GM18907 (cell line): ENCODE measurements around the gene MACO1.
"Not testable (repeated sequence)": the region's sequence is repeated elsewhere in the genome, so short reads cannot be mapped to it uniquely, and the experiment has no call there.

ENCODE experiments used
- ATAC-seq: cut with Tn5 transposase; IDR thresholded peaks from one replicate; pipeline ENCODE4 v1.9.1; 2021; ENCODE audit warnings: mild to moderate bottlenecking, moderate library complexity; ENCODE audit not compliant: unreplicated experiment

The MACO1 gene

DNA sequence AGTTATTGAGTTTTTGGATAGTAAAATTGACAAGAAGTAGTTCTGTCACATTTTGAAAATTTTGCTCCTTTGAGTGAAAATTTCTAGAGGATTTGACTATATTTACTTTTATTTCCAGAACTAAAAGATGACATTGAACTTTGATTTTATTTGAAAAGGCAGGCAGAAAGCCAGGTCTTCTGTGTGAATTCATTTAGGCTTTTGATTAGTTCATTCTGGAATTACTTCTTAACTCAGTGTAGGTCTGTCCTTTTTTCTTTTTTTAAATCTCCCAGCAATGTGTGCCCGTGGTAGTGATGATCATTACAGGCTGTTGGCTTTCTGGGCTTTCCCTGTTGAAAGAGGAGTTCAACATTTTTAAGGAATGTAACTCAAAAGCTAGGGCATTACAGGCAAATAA lies 53.8 kb downstream of the MACO1 start:
- no peak for ATAC-seq

DNA sequence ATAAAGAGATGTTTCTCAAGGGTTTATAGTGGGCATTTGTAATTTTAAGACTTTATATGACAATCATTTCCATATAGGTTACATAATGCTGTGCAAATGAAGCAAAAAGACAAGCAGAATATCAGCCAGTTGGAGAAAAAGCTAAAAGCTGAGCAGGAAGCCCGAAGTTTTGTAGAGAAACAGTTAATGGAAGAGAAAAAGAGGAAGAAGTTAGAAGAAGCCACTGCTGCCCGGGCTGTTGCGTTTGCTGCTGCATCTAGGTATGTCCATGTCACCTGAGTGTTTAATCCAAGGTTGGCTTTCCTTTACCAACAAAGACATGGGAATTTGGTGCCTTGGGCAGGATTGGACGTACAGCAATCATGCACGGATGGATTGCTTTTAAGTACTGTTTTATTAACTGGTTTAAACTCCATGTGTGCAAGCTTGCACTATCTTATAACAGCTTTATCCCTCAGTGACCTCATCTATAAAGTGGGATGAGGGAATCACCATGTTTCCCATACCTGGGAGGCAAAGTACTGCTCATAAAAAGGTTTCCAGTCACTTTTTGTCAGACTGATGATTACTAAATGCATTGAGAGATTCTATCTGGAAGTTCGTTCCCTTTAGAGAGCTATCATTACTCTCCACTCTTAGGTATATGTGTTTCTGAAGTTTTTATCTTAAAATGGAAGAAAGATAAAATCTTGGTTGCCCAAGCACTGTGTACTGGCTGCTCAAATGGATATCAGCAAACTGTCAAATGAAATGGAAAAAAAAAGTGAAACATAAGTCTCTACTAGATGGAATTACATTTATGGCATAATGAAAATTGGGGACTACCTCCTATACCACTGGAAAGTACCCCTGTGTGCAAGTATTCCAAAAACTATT lies 55.1 kb downstream of the MACO1 start:
- ATAC-seq, result no peak

DNA sequence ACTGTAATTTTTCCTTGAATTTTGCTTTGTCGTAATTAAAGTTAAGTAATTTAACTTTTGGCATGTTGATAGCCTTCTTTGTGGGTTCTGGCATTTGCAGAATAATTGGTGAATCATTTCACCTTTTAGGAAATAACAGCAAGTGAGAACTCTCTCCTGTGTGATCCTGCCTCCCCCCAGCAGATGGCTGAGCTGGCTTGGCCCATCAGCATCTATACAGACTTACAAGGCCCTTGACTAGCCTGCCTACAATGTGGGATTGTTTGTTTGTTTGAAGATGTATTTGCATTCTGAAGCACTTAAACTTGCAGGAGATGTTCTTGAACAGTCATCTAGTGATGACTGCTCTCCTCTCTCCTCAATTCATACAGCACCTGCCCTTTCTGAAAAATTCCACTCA lies 55.9 kb downstream of the MACO1 start:
- no peak for ATAC-seq

DNA sequence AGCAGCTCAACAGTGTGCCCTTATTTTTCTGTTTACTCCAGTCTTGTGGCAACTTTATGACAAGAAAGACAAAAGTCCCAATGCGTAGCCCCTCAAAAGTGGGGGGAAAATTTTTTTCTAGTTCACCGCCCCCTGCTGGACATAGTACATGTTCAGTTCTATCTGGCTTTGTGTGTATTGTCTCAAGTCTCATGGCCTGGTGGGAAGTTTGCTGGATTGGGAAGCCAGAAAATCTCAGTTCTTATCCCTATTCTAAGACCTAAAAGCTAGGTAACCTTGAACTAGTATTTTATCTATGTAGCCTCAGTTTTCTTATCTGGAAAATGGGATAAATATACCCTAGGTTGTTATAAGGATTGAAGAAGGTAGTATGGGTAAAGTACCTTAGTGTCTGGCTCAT lies 56.9 kb downstream of the MACO1 start:
- ATAC-seq, result no peak

DNA sequence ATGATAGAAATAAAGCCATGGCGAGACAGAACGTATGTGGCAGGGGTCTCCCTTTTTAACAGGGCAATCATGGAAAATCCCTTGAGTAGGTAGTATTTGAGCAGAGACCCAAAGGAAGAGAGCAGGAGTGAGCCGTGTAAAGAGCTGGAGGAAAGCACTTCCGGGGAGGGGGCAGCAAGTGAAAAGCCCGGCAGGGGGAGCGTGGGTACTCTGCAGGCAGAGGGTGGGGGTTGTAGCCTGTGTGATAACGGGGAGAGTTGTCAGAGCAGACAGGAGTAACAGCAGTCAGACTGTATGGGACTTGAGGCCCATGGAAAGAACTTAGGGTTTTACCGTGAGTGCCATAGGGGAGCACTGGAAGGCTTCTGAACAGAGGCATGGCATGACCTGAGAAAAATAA lies 61.6 kb downstream of the MACO1 start:
- no peak for ATAC-seq

DNA sequence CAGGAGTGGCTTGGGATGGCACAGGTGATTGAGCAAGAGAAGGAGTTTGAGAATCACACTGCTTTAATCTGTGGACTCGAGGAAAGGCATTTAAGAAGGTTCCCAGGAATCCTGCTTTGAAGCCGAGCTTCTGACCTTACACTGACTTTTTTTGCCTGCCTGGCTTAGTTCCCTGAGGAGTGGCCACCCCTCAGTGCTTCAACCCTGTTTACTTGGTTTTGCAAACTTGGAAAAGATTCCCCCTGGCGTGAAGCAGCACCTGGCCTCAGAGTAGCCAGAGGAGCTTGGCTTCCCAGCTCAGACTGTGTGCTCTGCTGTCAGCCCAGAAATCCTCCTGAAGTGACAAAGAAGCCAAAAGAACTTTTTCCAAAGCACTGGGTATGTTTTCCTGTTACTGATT lies 64.3 kb downstream of the MACO1 start:
- ATAC-seq, result no peak

DNA sequence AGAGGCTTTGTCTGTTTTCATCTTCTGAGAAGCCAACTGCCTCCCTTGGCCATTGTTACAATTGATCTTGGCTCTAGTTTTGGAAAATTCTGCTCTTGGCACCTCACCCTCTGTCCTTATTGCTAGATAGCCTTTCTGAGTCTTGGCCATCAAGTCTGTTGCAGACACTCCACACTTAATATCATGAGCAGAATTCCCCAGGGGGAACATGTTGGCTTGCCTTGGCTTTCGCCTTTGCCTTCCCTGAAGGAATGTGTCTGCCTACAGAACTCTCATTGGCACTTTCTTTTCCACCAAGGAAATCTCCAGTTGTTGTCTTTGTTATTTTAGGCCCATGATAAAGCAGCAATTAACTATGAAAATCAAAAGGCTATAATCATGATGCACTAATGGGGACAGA lies 70.0 kb downstream of the MACO1 start:
- ATAC-seq, result no peak

DNA sequence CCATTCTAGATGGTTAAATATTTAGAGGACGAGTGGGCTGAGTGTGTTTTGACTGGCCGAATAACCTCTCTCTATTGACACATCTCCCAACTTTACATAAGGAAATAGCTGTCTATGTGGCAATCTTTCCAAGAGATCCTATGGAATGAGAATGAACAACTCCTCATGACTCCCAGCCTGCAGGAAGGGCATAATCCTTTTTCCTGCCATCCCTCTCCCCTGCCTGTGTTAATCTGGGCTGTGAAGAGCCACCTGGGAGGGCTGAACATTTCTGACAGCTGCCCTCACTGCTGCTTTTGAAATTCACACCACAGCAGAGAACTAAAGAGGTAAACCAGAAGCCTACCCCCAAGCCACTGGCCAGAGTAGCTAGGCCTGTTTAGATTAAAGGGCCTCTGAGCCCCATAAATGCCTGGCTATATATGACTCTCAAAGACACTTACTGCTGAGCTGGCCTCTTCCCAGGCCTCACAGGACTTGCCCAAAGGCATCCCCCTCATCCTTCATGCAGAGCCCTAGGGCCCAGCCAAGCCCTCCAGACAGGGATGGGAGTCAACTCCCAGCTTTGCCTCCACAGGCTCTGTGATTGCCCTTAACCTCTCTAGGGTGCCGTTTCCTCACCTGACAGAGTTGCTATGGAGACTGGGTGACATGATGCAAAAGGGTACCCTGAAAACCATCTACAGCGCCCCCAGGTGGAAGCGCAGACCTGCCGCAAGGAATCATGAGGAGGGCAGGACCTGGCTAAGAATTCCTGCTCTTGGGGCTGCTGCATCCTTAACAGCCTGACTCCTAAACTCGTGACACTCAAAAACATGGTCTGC lies 70.8 kb downstream of the MACO1 start:
- ATAC-seq, result no peak

DNA sequence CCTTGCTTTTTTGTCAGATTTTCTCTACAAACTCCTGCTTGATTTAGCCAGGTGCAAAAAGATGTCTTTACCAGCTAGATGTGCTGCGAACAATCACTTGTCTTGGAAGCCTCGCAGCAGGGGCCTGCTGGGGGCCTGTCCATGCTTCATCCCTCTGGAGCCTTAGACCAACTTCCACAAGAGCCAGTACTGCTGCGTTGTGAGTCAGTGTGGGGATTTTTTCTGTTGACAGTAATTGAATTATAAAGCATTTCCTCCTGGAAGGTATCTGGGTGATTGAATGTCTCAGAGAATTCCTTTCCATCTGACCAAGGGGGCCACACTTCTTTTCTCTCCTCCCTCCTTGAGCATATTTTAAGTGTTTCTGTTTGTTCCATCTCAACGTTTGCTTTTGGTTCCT lies 72.3 kb downstream of the MACO1 start:
- no peak for ATAC-seq

DNA sequence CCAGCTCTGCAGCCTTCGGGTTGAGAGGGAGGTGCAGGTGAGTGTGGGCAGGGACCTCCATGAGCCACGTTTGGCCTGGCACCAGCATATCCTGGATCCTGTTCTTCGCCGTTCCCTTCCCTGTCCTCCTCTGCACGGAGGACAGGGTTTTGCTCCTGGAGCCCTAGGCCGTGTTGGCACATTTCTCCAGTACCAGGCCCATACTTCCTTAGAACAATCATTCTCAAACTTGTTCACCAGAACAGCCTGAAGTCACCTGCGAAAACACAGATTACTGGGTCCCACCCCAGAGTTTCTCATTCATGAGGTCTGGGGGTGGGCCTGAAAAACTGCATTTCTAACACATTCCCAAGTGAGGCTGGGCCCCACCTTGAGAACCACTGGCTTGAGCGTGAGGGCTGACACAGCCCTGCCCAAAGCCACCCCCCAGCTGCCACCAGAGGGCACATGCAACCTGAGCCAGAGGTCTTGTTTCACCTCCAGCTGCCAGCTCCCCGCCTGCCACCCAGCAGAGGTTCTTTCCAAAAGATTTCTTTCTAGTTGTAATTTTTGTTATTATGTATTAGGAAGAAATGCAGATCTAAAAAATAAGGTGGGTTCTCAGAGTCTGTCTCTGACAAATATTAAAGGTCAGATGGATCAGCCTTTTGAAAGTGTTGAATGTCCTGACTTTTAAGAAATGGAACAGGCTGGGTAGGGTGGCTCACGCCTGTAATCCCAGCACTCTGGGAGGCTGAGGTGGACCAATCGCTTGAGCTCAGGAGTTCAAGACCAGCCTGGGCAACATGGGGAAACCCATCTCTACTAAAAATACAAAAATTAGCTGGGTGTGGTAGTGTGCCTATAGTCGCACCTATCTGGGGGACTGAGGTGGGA lies 73.1 kb downstream of the MACO1 start:
- ATAC-seq, result no peak

DNA sequence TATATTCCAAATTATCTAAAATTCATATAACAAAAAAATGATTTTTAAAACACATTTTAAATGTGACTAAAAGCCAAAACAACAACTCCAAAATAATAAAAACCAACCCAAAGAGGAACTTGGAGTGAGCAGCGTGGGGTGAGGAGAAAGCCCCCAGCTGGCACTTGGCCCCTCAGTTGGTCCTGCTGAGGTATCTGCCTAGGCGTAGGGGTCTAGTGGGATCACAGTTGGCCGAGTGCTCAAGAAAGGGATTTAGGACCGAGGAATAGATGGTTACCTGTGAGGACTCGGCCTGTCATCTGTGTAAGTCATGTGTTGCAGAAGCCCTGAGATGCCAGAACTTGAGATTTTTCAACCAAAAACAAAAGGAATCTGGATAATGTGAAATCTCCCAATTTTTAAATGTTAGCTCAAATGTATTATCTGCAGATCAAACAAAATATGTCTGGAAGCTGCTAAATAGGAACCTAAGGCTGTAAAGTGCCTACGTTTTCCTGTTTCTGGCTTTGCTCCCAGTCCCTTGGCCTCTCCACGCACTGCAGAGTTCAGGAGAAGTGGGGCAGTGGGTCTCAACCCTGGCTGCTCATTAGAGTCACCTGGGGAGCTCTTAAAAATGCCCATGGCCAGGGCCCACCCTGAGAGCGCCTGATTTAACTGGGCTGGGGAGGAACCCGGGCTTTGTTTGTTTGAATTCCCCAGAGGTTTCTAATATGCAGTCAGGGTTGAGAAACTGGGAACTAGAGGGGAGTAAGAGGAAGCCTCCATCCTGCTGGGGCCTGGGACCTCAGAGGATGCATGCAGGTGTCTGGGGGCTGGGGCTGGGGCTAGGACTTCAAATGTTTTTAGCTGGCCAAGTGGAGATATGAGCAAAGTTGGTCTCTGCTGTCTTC lies 74.3 kb downstream of the MACO1 start:
- no peak for ATAC-seq

DNA sequence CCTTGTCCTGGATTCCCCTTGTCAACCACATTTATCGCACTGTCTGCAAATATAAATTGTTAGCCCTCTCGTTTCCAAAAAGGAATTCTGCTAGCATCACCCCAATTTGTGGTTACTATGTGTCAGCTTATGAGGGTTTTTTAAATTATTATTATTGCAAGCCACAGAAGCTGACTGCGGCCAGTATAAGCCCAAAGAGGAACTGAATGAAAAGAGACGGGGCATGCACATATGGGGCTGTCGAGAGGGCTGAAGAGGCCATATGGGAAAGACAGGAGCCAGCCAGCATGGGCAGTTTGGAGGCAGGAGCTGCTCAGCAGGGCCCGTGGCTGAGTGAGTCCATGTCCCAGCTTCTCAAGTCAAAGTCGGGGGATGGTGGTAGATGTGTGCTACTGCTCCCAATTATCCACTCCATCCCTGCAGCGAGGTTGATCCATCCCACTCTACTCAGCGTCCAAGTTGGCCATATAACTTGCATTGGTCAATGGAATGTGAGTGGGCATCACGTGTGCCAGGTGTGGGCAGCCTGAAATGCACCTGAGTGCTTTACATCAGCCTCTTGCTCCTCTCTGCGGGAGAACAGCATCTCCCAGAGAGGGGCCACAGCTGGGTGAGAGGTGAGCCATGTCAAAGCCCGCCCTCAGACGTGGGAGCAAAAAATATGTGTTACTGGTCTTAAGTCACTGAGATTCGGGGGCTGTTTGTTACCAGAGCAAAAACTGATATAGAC lies 75.1 kb downstream of the MACO1 start:
- ATAC-seq, result no peak

DNA sequence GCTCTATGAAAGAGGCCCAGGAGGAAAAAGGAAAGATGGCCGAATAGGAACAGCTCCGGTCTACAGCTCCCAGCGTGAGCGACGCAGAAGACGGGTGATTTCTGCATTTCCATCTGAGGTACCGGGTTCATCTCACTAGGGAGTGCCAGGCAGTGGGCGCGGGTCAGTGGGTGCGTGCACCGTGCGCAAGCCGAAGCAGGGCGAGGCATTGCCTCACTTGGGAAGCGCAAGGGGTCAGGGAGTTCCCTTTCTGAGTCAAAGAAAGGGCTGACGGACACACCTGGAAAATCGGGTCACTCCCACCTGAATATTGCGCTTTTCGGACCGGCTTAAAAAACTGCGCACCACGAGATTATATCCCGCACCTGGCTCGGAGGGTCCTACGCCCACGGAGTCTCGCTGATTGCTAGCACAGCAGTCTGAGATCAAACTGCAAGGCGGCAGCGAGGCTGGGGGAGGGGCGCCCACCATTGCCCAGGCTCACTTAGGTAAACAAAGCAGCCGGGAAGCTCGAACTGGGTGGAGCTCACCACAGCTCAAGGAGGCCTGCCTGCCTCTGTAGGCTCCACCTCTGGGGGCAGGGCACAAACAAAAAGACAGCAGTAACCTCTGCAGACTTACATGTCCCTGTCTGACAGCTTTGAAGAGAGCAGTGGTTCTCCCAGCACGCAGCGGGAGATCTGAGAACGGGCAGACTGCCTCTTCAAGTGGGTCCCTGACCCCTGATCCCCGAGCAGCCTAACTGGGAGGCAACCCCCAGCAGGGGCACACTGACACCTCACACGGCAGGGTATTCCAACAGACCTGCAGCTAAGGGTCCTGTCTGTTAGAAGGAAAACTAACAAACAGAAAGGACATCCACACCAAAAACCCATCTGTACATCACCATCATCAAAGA lies 76.1 kb downstream of the MACO1 start:
- ATAC-seq, result not testable (repeated sequence)

DNA sequence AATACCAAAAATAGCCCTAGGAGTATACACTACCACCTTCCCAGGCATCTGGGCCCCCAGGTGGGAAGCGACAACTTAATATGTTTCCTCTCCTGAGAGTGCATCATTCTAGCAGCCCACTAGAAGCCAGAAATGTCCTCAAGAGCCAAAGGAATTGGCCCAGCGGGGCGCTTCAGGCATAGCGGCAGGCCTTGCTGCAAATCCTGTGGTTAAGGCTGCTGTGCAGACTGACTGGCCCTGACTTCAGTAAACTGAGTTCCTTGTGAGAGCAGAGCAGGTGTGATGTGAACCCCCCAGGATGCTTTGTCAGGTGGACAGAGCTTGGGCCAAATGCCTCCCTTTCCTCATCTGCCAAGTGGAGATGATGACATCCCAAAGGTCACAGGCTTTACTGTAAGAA lies 83.0 kb downstream of the MACO1 start:
- ATAC-seq, result no peak

DNA sequence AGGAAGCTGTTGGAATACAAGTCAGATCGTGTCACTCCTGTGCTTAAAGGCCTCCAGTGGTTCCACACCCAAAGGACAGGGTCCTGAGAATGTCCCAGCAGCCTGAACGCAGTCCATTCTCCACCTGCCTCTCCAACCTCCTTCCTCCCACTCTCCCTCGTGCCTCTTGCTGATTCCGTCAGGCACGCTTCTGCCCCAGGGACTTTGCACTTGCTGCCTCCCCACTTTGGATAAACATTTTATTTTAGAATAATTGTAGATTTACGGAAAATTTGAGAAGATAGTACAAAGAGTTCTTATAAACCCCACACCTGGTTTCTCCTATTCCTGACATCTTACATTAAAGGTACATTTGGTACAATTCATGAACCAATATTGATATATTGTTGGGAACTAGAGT lies 84.3 kb downstream of the MACO1 start:
- ATAC-seq, result no peak

DNA sequence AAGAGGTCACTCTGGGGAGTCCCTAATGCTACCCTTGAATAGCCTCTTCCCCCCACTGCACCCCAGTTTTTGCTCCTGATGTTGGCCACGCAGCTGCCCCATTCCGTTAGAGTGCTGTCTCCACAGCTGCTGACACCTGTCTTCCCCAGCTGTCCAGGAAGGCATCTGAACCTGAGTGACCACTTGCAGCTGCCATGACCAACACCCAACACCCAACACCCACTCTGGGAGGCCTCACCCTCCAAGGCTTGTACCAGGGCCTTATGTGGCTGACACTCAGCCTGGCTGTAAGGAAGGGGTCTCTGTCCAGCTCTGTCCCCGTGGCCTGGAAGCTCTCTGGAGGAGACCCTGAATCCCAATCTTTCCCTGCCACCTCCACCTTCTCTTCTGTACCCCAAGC lies 86.0 kb downstream of the MACO1 start:
- ATAC-seq, result no peak

DNA sequence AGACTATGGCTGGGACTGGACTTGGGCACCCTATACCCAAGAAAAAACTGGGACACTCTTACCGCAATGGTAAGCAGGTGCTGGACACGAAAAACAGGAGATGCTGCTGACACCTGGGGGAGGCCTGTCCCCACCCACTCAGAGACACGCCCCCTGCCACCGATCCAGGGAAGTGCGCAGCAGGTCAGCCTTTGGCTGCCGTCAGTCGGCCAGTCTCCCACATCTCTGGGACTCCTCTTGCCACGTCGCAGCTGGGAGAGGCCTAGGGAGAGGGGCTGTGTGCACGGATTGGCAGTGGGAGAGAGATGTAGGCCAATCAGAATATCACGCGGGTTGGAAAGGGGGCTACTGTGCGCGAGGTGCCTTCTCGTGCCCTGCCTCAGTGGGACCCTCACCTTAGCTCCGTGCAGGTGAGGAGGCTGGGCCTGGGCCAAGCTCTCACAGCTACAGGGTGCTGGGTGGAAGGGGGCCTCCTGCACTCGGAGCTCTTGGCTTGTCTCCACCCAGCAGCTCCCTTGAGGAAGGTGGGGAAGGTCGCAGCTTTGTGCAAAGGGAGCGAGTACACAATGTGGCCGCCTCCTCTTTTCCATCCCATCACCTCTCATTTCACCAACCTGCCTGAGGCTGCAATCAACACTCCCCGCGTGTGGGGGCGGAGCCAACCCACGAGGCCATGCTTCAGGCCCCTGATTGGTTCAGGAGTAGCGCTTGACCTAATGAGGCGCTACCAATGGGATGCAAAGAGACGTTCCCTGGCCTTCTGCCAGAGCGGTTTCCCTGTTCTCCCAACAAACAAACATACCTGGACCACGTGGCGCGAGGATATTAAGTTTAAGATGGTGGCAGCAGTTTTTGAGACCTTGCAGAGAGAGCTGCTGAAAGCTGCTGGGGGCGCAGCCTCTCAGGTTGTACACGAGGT lies 87.0 kb downstream of the MACO1 start:
- ATAC-seq, result no peak

DNA sequence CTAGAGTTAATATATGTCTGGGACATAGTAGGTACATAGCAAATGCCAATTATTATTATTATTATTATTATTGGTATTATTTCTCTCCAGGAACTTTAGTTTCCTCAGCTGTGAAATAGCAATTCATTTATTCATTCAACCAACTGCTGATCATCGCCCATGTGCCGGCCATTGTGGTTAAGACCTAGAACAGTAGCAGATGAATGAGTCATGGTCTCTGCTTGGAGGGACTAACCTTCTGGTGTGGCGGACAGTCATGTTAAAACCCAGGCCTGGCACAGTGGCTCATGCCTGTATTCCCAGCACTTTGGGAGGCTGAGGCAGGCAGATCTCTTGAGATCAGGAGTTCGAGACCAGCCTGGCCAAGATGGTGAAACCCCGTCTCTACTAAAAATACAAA lies 88.9 kb downstream of the MACO1 start:
- ATAC-seq, result no peak
